Stimulated activated naive CD4-positive, alpha-beta T cell (primary cell): ENCODE results near the gene SPATA19.
"Not testable (repeated sequence)": the region's sequence is repeated elsewhere in the genome, so short reads cannot be mapped to it uniquely, and the experiment has no call there.

ENCODE experiments used
- DNase-seq, 6 experiments: peaks; one replicate each; lab custom pipeline; 2025; lab: John Stamatoyannopoulos, UW

SPATA19 gene

GRCh38 chr11:133845413-133845812 lies at the start of gene SPATA19:
TSS of gene SPATA19 (minus strand) at chr11:133845513. CDS start at chr11:133845446, 67 bp downstream.
- DNase-seq = no peak

- no peak for DNase-seq
Measured at GRCh38 chr11:133895061-133895479, 49.8 kb upstream of the SPATA19 start.

GRCh38 chr11:133893381-133893780 lies 48.1 kb upstream of the SPATA19 start:
- DNase-seq = no peak

GRCh38 chr11:133892584-133893380 lies 47.5 kb upstream of the SPATA19 start:
- DNase-seq = no peak

GRCh38 chr11:133892126-133892525 lies 46.8 kb upstream of the SPATA19 start:
- DNase-seq = no peak

- no peak for DNase-seq
Measured at GRCh38 chr11:133889893-133890292, 44.6 kb upstream of the SPATA19 start.

- no peak for DNase-seq
Measured at GRCh38 chr11:133889188-133889587, 43.9 kb upstream of the SPATA19 start.

- DNase-seq = no peak
Measured at GRCh38 chr11:133887692-133888332, 42.5 kb upstream of the SPATA19 start.

GRCh38 chr11:133886029-133886428 lies 40.7 kb upstream of the SPATA19 start:
- no peak for DNase-seq

GRCh38 chr11:133872160-133872559 lies 26.8 kb upstream of the SPATA19 start:
- DNase-seq = no peak

- DNase-seq = no peak
Measured at GRCh38 chr11:133867456-133867855, 22.1 kb upstream of the SPATA19 start.

- no peak for DNase-seq
Measured at GRCh38 chr11:133865466-133865865, 20.2 kb upstream of the SPATA19 start.

- DNase-seq = no peak
Measured at GRCh38 chr11:133864756-133865155, 19.4 kb upstream of the SPATA19 start.

- no peak for DNase-seq
Measured at GRCh38 chr11:133860151-133860550, 14.8 kb upstream of the SPATA19 start.

- not testable (repeated sequence) for DNase-seq
Measured at GRCh38 chr11:133854330-133854960, 9.1 kb upstream of the SPATA19 start.

GRCh38 chr11:133844217-133844616 lies 1.1 kb downstream of the SPATA19 start:
- DNase-seq = no peak

- no peak for DNase-seq
Measured at GRCh38 chr11:133843454-133843987, 1.8 kb downstream of the SPATA19 start.

- DNase-seq = no peak
Measured at GRCh38 chr11:133842730-133843129, 2.6 kb downstream of the SPATA19 start.

- no peak for DNase-seq
Measured at GRCh38 chr11:133842053-133842452, 3.3 kb downstream of the SPATA19 start.

- DNase-seq = no peak
Measured at GRCh38 chr11:133841279-133842043, 3.9 kb downstream of the SPATA19 start.

- no peak for DNase-seq
Measured at GRCh38 chr11:133840479-133840941, 4.8 kb downstream of the SPATA19 start.
